HTERT RPE-1 (cell line): ENCODE measurements around the gene PPM1G.

ENCODE experiments used
- in situ Hi-C: fragments of 300-500 bp; cut with MboI; formaldehyde crosslinking; loops from 4 replicates; pipeline ENCODE4 v1.14.3; 2020; ENCODE audit warnings: low sequenced_read_pairs

Gene PPM1G

DNA sequence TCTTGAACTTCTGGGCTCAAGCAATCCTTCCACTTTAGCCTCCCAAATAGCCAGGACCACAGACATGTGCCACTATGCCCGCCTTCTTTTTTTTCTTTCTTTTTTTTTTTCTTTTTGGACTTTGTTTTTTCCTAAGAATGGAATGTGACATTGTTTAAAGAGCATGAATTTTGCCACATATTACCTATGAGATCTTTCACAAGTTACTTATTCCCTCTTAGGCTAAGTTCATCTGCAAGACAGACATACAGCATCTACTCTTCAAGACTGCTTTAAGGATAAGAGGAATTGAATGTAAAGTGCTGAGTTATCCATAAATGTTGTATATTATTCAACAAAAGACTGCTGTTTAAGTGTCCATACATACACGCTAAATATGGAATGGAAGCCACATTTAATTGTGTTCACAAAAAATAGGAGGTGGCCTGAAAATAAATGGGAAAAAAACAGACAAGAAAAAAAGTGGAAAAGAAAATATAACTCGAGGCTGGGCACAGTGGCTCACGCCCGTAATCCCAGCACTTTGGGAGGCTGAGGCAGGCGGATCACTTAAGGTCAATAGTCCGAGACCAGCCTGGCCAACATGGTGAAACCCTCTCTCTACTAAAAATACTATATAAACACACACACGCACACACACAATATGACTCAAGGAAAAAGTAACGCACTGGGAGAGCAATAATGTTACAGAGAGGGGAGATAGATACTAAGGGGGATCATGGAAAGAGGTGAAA is 3.2 kb upstream of the PPM1G start:
- in situ Hi-C loops, result no loop called here

GRCh38 chr2:27408601-27409320 is 630 bp downstream of the PPM1G start:
- in situ Hi-C loops, result no loop called here

DNA sequence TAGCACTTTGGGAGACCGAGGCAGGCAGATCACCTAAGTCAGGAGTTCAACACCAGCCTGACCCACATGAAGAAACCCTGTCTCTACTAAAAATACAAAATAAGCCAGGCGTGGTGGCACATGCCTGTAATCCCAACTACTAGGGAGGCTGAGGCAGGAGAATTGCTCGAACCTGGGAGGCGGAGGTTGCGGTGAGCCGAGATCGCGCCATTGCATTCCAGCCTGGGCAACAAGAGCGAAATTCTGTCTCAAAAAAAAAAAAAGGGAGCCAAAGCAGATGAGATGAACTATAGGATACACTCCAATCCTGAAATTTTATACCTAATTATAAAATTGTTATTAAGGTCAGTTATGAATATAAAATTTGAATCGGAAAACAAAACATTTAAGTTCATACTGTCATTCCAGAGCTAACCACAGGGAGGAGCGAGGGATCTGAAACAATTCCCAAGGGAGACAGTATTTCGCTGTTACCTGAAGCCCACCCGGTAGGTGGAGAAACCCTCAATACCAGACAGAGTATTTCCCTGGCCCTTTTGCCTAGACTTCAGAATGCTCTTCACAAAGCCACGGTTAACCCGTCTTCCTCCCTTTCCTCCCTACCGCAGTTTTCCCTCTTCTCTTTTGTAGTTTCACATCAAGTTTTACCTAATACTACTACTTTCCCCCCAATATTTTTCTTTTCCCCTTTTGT is 1.4 kb downstream of the PPM1G start:
- in situ Hi-C loops, result no loop called here

DNA sequence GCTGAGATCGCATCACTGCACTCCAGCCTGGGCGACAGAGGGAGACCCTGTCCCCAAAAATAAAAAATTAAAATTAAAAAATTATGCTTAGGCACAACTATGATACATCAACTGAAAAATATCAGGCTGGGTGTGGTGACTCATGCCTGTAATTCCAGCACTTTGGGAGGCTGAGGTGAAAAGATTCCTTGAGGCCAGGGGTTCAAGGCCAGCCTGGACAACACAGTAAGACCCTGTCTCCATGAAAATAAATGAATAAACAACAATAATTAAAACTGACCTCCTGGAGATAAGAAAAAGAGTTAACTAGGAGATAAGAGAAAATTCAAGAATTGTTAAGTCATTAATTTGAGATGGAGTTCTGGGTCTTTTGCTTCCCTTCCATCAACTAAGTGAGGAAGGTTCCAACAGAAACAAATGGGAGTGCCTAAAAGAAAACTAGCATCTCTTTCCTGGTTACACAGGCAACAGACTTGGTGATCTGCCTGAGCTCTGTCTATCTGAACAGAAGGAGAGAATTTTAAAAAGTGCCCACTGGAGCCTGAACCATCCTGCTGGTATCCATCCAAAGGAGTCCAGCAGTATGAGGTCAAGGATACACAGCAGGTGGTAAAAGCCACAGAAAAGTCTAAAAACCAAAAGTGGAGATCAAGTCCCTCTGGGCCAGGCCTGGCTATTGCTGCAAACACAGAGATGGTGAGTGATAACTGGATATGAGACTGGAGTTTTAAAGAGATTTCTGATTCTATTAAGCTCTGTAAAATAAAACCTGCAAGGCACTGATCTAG is 8.8 kb downstream of the PPM1G start:
- in situ Hi-C loops, result no loop called here

GRCh38 chr2:27398962-27399361 is 10.4 kb downstream of the PPM1G start:
- in situ Hi-C loops, result no loop called here

- in situ Hi-C loops, result no loop called here
These were observed 16.2 kb downstream of the PPM1G start for GRCh38 chr2:27393225-27393624.

DNA sequence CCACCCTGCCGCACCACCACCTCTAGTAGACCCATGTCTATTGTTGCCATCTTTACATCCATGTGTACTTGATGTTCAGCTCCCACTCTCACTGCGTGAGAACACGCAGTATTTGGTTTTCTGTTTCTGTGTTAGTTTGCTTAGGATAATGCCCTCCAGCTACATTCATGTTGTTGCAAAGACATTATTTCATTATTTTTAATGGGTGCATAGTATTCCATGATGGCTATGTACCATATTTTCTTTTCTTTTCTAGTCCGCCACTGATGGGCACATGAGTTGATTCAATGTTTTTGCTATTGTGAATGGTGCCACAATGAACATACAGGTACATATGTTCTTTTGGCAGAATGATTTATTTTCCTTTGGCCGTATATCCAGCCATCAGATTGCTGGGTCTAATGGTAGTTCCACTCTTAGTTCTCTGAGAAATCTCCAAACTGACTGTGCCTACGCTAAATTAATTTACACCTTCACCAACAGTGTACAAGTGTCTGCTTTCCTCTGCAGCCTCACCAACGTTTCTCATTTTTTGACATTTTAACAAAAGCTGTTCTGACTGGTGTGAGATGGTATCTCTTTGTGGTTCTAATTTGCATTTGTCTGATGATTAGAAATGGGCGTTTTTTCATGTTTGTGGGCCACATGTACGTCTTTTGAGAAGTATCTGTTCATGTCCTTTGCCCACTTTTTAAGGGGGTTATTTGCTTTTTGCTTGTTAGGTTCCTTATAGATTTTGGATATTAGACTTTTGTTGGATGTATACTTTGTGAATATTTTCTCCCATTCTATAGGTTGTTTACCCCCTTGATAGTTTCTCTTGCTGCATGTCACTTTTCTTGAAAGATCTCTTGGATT is 18.3 kb downstream of the PPM1G start:
- in situ Hi-C loops, result no loop called here

- in situ Hi-C loops, result no loop called here
These were observed 27.7 kb downstream of the PPM1G start for GRCh38 chr2:27381577-27382181.

GRCh38 chr2:27380626-27381545 is 28.5 kb downstream of the PPM1G start, which contains the start of gene ZNF513:
Gene ZNF513 (minus strand): TSS chr2:27380734. CDS start chr2:27380526, 208 bp downstream.
- in situ Hi-C loops, result no loop called here

GRCh38 chr2:27379836-27380625 is 29.4 kb downstream of the PPM1G start:
- in situ Hi-C loops, result no loop called here

DNA sequence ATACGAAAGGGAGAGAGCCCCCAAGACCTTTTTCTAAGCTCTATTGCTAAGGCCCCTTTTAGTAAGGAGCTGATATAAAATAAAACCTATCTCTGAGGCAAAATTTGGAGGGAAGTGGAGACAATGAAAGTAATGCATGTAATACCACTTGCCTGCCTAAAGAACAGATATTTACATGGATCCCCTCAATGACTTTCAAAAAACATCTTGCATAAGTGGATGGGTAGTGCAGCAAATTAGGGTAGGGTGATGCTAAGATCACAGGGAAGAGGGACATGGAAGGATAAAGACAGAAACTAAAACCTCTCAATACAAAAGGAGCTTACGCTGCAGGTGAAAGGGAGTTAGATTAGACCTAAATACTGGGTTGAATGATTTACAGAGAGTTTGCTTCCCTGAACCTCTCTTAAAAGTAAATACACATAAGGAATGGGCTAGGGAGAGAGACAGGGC is 30.0 kb downstream of the PPM1G start:
- in situ Hi-C loops, result no loop called here

DNA sequence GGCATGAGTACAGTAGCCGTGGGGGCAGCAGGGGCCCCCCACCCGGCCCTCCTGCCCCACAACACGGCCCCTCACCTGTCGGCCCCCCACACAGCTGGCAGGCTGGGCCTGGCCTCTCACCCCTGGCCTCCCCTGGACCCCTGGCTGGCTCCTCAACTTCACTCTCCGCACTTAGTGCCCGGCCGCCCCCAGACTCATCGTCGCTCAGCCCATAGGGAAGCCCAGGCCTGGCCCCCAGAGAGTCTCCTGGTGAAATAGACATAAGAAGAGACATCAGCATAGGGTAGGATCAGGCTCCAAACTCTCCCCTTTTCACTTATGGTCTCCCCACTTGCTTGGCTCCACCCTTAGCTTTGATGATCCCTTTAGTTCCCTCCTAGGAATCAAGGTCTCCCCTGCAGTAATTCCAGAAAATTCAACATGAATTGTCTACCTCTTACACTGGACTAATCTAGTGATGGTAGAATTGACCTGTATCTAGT is 30.5 kb downstream of the PPM1G start:
- in situ Hi-C loops, result no loop called here

GRCh38 chr2:27378096-27378808 is 31.1 kb downstream of the PPM1G start:
- in situ Hi-C loops, result no loop called here

DNA sequence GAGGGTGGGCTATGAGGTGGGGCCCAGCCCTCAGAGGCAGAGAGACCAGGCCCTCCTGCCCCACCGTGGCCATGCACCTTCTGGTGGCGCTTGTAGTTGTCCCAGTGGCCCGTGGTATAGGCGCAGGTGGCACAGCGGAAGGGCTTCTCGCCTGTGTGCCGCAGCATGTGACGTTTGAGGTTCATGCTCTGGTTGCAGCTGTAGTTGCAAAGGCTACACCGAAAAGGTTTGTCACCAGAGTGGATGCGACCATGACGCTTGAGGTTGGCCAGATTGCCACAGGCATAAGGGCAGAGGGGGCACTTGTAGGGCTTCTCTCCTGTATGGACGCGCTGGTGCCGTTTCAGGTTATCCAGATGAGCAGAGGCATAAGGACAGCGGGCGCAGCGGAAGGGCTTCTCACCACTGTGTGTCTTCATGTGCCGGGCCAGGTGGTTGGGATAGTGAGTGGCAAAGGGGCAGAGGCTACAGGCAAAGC is 31.7 kb downstream of the PPM1G start:
- in situ Hi-C loops, result no loop called here

GRCh38 chr2:27376866-27377617 is 32.3 kb downstream of the PPM1G start:
- in situ Hi-C loops, result no loop called here
